H1 (cell line): ENCODE results near the gene TLE5.

Source experiments
- BCL11A ChIP-seq, 2 experiments: IDR thresholded peaks; one replicate each; pipeline ENCODE4 v1.6.1; 2011; ENCODE audit warnings: low read depth in 2 of 2, low read length in 2 of 2, mild to moderate bottlenecking in 2 of 2
- CTCF ChIP-seq, 3 experiments: IDR thresholded peaks; 1 replicate in 2 of 3; 2 replicates in 1 of 3; pipeline versions ENCODE4 v1.5.1 to v1.6.1; 2011; ENCODE audit warnings: low read length in 3 of 3, mild to moderate bottlenecking in 3 of 3, inconsistent platforms in 2 of 3, low read depth in 1 of 3, moderate library complexity in 1 of 3; ENCODE audit not compliant: insufficient read depth in 1 of 3; ENCODE audit errors: control extremely low read depth in 1 of 3
- EGR1 ChIP-seq: IDR thresholded peaks from 2 replicates; pipeline ENCODE4 v1.6.1; 2011; ENCODE audit warnings: low read depth, low read length, borderline replicate concordance
- SUZ12 ChIP-seq: fragments of 200-600 bp; sonication (generic); IDR thresholded peaks from 2 replicates; pipeline ENCODE4 v1.6.1; 2012; ENCODE audit warnings: mild to moderate bottlenecking, inconsistent platforms, low read length, moderate library complexity, mixed read lengths

GRCh38 chr19:3007975-3008374 is 54.3 kb downstream of the TLE5 start:
- TF ChIP-seq EGR1 (no peak), CTCF (IDR thresholded peaks at IDR 0.05; ENCODE audit: control extremely low read depth in 1 of 3, insufficient read depth in 1 of 3, low read depth in 1 of 3, low read length in 3 of 3) (no peak), BCL11A (IDR thresholded peaks at IDR 0.05; ENCODE audit: low read depth in 2 of 2, low read length in 2 of 2) (no peak), SUZ12 (no peak)
